ENCODE results near the gene CTDNEP1. TPM values are rescaled to one million over a fixed set of nuclear protein-coding genes. Genes with fewer than 3 reads are reported as not detected.
"Not testable (repeated sequence)": the region's sequence is repeated elsewhere in the genome, so short reads cannot be mapped to it uniquely, and the experiment has no call there.

CTDNEP1 gene
- total RNA-seq, 2 donors from 2014 or later, result 51.3 to 51.7 TPM

DNA sequence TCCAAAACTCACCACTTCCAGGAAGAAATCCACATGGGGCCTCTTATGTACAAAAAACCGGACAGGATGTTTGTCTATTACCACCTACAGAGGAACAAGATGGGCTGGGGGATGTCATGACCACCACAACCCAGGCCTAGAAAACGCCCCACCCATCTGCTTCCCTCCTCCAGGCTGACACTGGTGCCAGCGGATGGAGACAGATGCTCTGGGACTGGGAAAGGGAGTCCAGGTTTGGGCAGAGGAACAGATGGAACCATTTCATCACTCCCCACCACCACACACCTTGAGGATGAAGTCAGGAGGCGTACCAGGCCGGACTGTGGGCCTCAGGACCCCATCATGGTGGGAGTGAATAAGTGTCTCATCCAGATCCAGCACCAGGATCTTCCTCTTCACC lies 4.8 kb downstream of the CTDNEP1 start:
- Histone ChIP-seq H3K4me1 (ENCODE audit: control insufficient read depth in 1 of 2, low read depth in 2 of 2) (peaks cover 16 to 33% of the 10 kb centered on the region in 2 donors), H3K36me3 (peaks cover 23% of the 10 kb centered on the region), H3K9me3 (no peaks in the 10 kb centered on the region), H3K27me3 (replicated peaks; ENCODE audit: insufficient read depth) (no peaks in the 10 kb centered on the region), H3K27ac (no peak overlapping the region), H3K4me3 (no peak overlapping the region)
- DNase-seq (ENCODE audit: low spot score) (no peak), ATAC-seq (ENCODE audit: insufficient number of reproducible peaks, low FRiP score, low read depth) (no peak)
- no peak for TF ChIP-seq CTCF (IDR thresholded peaks at IDR 0.05)

GRCh38 chr17:7243838-7244237 lies 7.7 kb downstream of the CTDNEP1 start:
- Histone ChIP-seq H3K36me3 (peaks cover 28% of the 10 kb centered on the region), H3K4me1 (ENCODE audit: control insufficient read depth in 1 of 2, low read depth in 2 of 2) (peaks cover 18 to 30% of the 10 kb centered on the region in 2 donors), H3K4me3 (peak overlapping the region; percentile 92), H3K27ac (peak overlapping the region; percentile 95 to 97)
- not testable (repeated sequence) for H3K27me3 ChIP-seq (replicated peaks; ENCODE audit: insufficient read depth); ATAC-seq (ENCODE audit: insufficient number of reproducible peaks, low FRiP score, low read depth); DNase-seq (ENCODE audit: low spot score); H3K9me3 ChIP-seq

DNA sequence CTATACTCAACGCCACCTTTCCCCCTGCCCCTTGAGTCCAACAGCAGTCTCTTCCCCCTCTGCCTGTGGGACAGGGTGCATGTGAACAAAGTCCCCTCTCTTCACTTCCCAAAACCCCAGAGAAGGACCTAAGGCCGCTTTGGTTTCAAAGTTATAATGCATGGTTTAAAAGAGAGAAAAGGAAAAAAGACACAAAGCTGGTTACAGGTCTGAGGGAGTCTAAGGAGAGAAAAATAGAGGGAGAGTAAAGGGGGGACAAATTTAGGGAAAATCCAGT lies 8.1 kb downstream of the CTDNEP1 start:
- Histone ChIP-seq H3K27ac (peak overlapping the region; percentile 95 to 97), H3K4me3 (peak overlapping the region; percentile 92), H3K36me3 (peaks cover 28% of the 10 kb centered on the region), H3K4me1 (ENCODE audit: control insufficient read depth in 1 of 2, low read depth in 2 of 2) (peaks cover 18 to 26% of the 10 kb centered on the region in 2 donors), H3K27me3 (replicated peaks; ENCODE audit: insufficient read depth) (no peaks in the 10 kb centered on the region), H3K9me3 (no peaks in the 10 kb centered on the region)
- TF ChIP-seq CTCF (IDR thresholded peaks at IDR 0.05), result no peak
- no peak for DNase-seq (ENCODE audit: low spot score)
- no peak for ATAC-seq (ENCODE audit: insufficient number of reproducible peaks, low FRiP score, low read depth)

GRCh38 chr17:7242717-7243452 lies 8.6 kb downstream of the CTDNEP1 start:
- no peak for TF ChIP-seq CTCF (IDR thresholded peaks at IDR 0.05)
- ATAC-seq (ENCODE audit: insufficient number of reproducible peaks, low FRiP score, low read depth), result peak; percentile 34
- Histone ChIP-seq H3K36me3 (peaks cover 28% of the 10 kb centered on the region), H3K27me3 (replicated peaks; ENCODE audit: insufficient read depth) (no peaks in the 10 kb centered on the region), H3K27ac (peak overlapping the region; percentile 95 to 97), H3K4me3 (peak overlapping the region; percentile 92), H3K4me1 (ENCODE audit: control insufficient read depth in 1 of 2, low read depth in 2 of 2) (peaks cover 18 to 26% of the 10 kb centered on the region in 2 donors), H3K9me3 (no peaks in the 10 kb centered on the region)
- peak; percentile 88 for DNase-seq (ENCODE audit: low spot score)

DNA sequence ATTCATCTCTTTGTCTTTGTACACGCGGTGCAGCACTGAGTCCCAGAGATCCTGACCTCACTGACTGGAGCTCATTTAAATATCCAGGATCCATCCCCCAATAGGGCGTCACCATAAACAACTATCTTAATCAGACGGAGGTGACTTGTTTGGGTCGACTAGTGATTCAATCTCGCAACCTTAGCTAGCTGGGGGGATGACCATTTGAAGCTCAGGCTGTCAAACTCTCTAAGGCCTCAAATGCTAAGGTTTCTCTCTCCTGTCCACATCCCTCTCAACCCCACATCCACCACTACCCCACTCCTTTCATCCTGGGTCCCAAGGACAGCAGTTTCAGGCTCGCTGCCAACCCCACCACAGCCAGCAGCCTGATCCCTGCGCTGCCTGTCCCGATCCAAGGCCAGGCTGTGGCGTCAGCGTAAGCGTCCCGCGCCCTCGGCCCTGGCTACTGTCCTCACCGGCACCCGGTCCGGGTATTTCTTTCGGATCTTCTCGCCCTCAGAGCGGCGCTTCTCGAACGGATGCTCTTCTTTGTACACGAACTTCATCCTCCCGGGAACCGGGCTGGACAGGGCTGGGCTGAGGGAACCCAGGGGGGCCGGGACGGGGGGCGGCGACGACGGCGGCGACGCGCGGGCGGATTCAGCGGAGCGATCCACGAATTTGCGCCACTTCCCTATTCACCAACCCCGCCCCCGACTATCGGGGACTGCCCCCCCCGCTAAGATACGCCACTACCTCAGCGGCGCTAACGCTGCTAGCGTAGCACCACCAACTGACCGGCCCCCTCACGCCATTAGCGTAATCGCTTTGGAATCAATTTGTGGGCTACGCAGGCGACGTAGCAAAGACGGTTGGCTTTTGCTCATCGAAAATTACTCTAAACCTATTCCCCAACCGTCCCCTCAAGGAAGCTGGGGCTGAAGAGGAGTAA lies 9.5 kb downstream of the CTDNEP1 start, which contains the start of gene GABARAP:
GABARAP (minus strand) TSS at position 667 of the 934 bp plus-strand sequence; CDS start at position 548, 119 bp downstream.
- peak; percentile 14 for ATAC-seq (ENCODE audit: insufficient number of reproducible peaks, low FRiP score, low read depth)
- TF ChIP-seq CTCF (IDR thresholded peaks at IDR 0.05), result no peak
- Histone ChIP-seq H3K4me3 (peak within 1 kb of the TSS; percentile 92), H3K27ac (peak within 1 kb of the TSS; percentile 95 to 97), H3K36me3 (peaks cover 28% of the 10 kb centered on the region), H3K27me3 (replicated peaks; ENCODE audit: insufficient read depth) (no peaks in the 10 kb centered on the region), H3K4me1 (ENCODE audit: control insufficient read depth in 1 of 2, low read depth in 2 of 2) (peaks cover 23 to 32% of the 10 kb centered on the region in 2 donors), H3K9me3 (no peaks in the 10 kb centered on the region)
- DNase-seq (ENCODE audit: low spot score), result peak; percentile 83
